ENCODE data around the gene CELF2.

GRCh38 chr10:11083051-11083450 is 65.4 kb downstream of the CELF2 start:
- no peak for TF ChIP-seq CTCF (conservative IDR thresholded peaks at IDR 0.05; ENCODE audit: low read depth, low read length)
- no peak for TF ChIP-seq EZH2 (IDR thresholded peaks at IDR 0.05; ENCODE audit: borderline replicate concordance, low read depth, low read length, poor library complexity, severe bottlenecking)
